HEK293T (cell line): ENCODE results near the gene JARID2.

Experiments
- CTCF ChIA-PET: fragments of 350-600 bp; formaldehyde crosslinking; extraction: SDS; loops from one replicate; lab custom pipeline; 2021; ENCODE audit warnings: antibody characterized with exemption, inconsistent platforms; lab: Yijun Ruan, JAX
- POLR2A ChIA-PET: fragments of 350-600 bp; formaldehyde crosslinking; extraction: SDS; loops from one replicate; lab custom pipeline; 2020; ENCODE audit warnings: antibody characterized with exemption, inconsistent platforms; lab: Yijun Ruan, JAX
- DNase-seq: peaks from one replicate; pipeline ENCODE4 v3.0.0; 2012; ENCODE audit warnings: mixed read lengths; ENCODE audit errors: extremely low spot score
- ARNT ChIP-seq: fragments of 450-650 bp; IDR thresholded peaks from 2 replicates; pipeline ENCODE4 v1.6.1; 2017; ENCODE audit warnings: mild to moderate bottlenecking
- BHLHE40 ChIP-seq: fragments of 450-650 bp; IDR thresholded peaks from 2 replicates; pipeline ENCODE4 v1.6.1; 2016; ENCODE audit warnings: mild to moderate bottlenecking, moderate library complexity, borderline replicate concordance
- CTBP1 ChIP-seq: fragments of 450-650 bp; IDR thresholded peaks from 2 replicates; pipeline ENCODE4 v1.6.1; 2016; ENCODE audit warnings: borderline replicate concordance
- ELF4 ChIP-seq: fragments of 450-650 bp; IDR thresholded peaks from 2 replicates; pipeline ENCODE4 v1.6.1; 2017; ENCODE audit warnings: antibody characterized with exemption
- FOXA1 ChIP-seq: fragments of 450-650 bp; IDR thresholded peaks from 2 replicates; pipeline ENCODE4 v1.6.1; 2016; ENCODE audit warnings: mild to moderate bottlenecking
- FOXK2 ChIP-seq: fragments of 450-650 bp; IDR thresholded peaks from 2 replicates; pipeline ENCODE4 v1.6.1; 2016; ENCODE audit warnings: mild to moderate bottlenecking
- FOXM1 ChIP-seq: fragments of 450-650 bp; IDR thresholded peaks from 2 replicates; pipeline ENCODE4 v1.6.1; 2017; ENCODE audit warnings: mild to moderate bottlenecking, borderline replicate concordance
- HDGF ChIP-seq: fragments of 450-650 bp; IDR thresholded peaks from 2 replicates; pipeline ENCODE4 v1.6.1; 2017; ENCODE audit warnings: antibody characterized with exemption, borderline replicate concordance
- L3MBTL2 ChIP-seq: fragments of 450-650 bp; conservative IDR thresholded peaks from 2 replicates; pipeline ENCODE4 v1.6.1; 2016; ENCODE audit warnings: mild to moderate bottlenecking
- LEF1 ChIP-seq: fragments of 450-650 bp; IDR thresholded peaks from 2 replicates; pipeline ENCODE4 v1.6.1; 2017; ENCODE audit warnings: mild to moderate bottlenecking, borderline replicate concordance
- NFRKB ChIP-seq: fragments of 450-650 bp; IDR thresholded peaks from 2 replicates; pipeline ENCODE4 v1.6.1; 2016; ENCODE audit warnings: mild to moderate bottlenecking, moderate library complexity
- SP1 ChIP-seq: fragments of 450-650 bp; IDR thresholded peaks from 2 replicates; pipeline ENCODE4 v1.6.1; 2017
- SUZ12 ChIP-seq: fragments of 450-650 bp; IDR thresholded peaks from 2 replicates; pipeline ENCODE4 v1.6.1; 2016; ENCODE audit warnings: mild to moderate bottlenecking
- TARDBP ChIP-seq: fragments of 450-650 bp; IDR thresholded peaks from 2 replicates; pipeline ENCODE4 v1.6.1; 2016
- ZNF384 ChIP-seq: fragments of 450-650 bp; IDR thresholded peaks from 2 replicates; pipeline ENCODE4 v1.6.1; 2016
- TF ChIP-seq, protein P1 (sequence below): fragments of 450-650 bp; IDR thresholded peaks from 2 replicates; pipeline ENCODE4 v1.6.1; 2016

JARID2 gene

DNA sequence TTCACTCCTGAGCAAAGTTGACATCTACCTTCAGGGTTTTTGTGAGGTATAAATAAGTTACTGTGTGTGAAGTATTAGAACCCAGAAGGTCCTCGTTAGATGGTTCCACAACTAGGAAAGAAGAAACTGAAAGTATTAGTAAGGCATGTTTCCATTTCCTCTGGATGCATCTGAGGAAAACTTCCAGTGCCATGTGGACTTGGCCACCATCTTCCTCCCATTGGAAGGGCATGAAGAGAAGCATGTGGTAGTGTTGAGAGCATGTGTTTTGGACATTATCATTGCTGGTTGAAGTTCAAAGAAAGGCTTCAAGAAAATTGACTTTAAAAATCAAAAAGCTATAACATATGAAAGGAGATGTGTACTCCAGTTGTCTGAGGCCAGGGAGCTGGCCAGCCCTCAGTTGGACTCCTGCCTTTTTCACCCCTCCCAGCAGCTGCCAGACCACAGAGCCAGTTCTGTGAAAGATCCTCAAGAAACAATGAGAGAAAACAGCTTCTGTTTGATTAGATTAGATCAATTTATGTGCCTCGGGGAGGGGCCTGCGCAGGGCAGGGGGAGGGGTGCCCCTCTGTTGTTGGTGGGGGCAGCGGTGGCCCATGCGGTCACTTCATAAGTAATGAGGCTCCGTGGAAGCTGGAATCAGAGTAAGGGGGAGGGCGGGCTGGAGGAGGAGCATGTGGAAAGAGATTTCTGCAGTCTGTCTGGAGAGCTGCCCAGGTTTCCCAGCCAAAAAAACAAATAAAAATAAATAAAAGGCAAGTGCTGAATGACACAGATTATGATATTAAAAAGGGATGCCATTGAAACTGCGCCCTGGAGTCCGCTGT, 154.0 kb downstream of the JARID2 start:
- ChIA-PET POLR2A (interaction anchor here (2.0 kb wide), 1 partner anchor 10 kb away, joined by 7 read pairs; no protein-coding TSS in a partner anchor), CTCF (interaction anchor here (0.6 to 0.9 kb wide), 3 partner anchors 10 to 200 kb away, joined by 3 read pairs; no protein-coding TSS in a partner anchor)
- peak; percentile 57 for DNase-seq
- peak; percentile 70 for TF ChIP-seq L3MBTL2
- no peak for TF ChIP-seq FOXM1

GRCh38 chr6:15400572-15401004, 154.7 kb downstream of the JARID2 start:
- ChIA-PET POLR2A (interaction anchor here (0.6 to 2.0 kb wide), 2 partner anchors 10 to 43 kb away, joined by 4 to 7 read pairs; no protein-coding TSS in a partner anchor), CTCF (interaction anchor here (0.6 to 1.0 kb wide), 3 partner anchors 11 to 135 kb away, joined by 3 to 7 read pairs (median 3); no protein-coding TSS in a partner anchor)
- no peak for TF ChIP-seq ARNT
- TF ChIP-seq, protein P1, sequence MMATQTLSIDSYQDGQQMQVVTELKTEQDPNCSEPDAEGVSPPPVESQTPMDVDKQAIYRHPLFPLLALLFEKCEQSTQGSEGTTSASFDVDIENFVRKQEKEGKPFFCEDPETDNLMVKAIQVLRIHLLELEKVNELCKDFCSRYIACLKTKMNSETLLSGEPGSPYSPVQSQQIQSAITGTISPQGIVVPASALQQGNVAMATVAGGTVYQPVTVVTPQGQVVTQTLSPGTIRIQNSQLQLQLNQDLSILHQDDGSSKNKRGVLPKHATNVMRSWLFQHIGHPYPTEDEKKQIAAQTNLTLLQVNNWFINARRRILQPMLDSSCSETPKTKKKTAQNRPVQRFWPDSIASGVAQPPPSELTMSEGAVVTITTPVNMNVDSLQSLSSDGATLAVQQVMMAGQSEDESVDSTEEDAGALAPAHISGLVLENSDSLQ: peak; percentile 87
- DNase-seq: peak; percentile 63

DNA sequence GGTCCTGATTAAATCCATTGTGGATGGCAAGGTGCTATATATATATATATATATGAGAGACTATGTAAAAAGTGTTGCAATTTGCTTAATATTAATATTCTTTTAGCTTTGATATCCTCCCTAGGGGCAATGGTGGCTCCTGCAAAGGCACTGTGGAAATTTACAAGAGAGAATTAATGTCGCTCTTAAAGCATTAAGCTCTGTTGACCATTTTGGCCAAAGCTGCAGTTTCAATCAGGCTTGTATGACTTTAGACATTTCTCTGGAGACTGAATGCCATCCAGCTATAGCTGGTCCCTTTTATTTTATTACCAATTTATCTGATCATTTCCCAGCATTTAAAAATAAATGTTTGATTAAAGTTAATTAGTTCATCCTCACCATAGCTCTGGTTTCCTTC, 155.3 kb downstream of the JARID2 start:
- TF ChIP-seq BHLHE40 (no peak), LEF1 (no peak), ZNF384 (no peak), FOXM1 (no peak), TARDBP (no peak), FOXA1 (no peak), L3MBTL2 (no peak), FOXK2 (no peak), CTBP1 (no peak), SUZ12 (no peak), ARNT (no peak), ELF4 (no peak), NFRKB (no peak), HDGF (no peak), SP1 (no peak)
- TF ChIP-seq, protein P1: no peak
- DNase-seq: no peak
- CTCF ChIA-PET: interaction anchor here (0.6 to 1.0 kb wide), 3 partner anchors 12 to 136 kb away, joined by 3 to 7 read pairs (median 3); no protein-coding TSS in a partner anchor
- POLR2A ChIA-PET: interaction anchor here (0.6 to 2.0 kb wide), 2 partner anchors 11 to 42 kb away, joined by 4 to 7 read pairs; no protein-coding TSS in a partner anchor

DNA sequence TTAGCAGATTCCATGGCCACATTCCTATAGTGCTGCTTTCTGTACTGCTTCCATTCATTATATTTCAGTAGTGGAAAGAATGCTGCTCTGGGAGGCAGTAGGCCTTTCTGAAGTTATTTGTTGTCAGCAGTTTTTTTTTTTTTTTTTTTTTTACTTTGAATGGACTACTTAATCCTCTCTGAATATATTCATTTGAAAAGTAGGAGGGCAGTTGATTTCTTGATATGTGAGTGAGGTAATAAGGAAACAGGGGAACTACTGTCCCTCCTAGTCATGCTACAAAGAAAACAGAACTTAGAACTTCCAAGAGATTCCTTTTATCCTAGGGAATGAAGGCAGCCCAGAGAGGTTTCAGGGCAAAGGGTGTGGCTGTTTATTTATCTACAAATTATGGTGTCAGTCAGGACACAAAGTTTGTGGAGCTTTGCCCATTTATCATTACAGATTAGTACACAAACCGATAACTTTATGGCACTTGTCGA, 155.9 kb downstream of the JARID2 start:
- ChIA-PET CTCF (interaction anchor here (0.8 to 1.2 kb wide), 2 partner anchors 12 kb away, joined by 4 to 7 read pairs; no protein-coding TSS in a partner anchor), POLR2A (no interaction called here)
- TF ChIP-seq, protein P1: peak; percentile 87
- no peak for TF ChIP-seq NFRKB
- peak; percentile 35; the same call in 1 of the 2 replicates for TF ChIP-seq ZNF384
- no peak for TF ChIP-seq L3MBTL2
- no peak for DNase-seq

GRCh38 chr6:15402406-15403045, 156.7 kb downstream of the JARID2 start:
- ChIA-PET POLR2A (interaction anchor here (1.4 kb wide), 1 partner anchor 11 kb away, joined by 3 read pairs; no protein-coding TSS in a partner anchor), CTCF (interaction anchor here (1.2 kb wide), 1 partner anchor 12 kb away, joined by 4 read pairs; no protein-coding TSS in a partner anchor)
- no peak for DNase-seq
- no peak for TF ChIP-seq SP1
- no peak for TF ChIP-seq TARDBP
- no peak for TF ChIP-seq FOXK2
- no peak for TF ChIP-seq LEF1
- TF ChIP-seq CTBP1: no peak
- TF ChIP-seq, protein P1: no peak
- no peak for TF ChIP-seq ELF4
- TF ChIP-seq HDGF: no peak
- no peak for TF ChIP-seq BHLHE40
- no peak for TF ChIP-seq SUZ12
